GM19324 (cell line): ENCODE data around the gene ACTR3C.

ENCODE experiments used
- ATAC-seq: cut with Tn5 transposase; IDR thresholded peaks from one replicate; pipeline ENCODE4 v1.9.1; 2021; ENCODE audit warnings: mild to moderate bottlenecking, moderate library complexity; ENCODE audit not compliant: unreplicated experiment, low FRiP score

ACTR3C gene

DNA sequence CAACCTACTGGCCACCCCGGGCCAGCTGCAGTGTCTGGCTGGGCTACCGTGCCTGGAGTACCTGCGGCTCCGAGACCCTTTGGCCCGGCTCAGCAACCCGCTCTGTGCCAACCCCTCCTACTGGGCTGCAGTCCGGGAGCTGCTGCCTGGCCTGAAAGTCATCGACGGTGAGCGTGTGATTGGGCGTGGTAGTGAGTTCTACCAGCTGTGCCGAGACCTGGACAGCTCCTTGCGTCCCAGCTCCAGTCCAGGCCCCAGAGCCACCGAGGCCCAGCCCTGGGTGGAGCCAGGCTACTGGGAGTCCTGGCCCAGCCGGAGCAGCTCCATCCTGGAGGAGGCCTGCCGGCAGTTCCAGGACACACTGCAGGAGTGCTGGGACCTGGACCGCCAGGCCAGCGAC lies 13.8 kb upstream of the ACTR3C start:
- no peak for ATAC-seq

DNA sequence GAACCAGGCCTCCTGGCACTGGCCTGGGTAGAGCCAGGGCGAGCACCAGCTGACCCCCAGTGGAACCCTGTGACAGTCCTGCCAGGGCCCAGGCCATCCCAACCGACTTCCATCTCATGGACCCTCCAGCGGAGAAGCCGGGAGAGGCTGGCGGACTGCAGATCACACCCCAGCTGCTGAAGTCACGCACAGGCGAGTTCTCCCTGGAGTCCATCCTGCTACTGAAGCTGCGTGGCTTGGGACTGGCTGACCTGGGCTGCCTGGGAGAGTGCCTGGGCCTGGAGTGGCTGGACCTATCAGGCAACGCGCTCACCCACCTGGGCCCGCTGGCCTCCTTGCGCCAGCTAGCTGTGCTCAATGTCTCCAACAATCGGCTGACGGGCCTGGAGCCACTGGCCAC lies 13.4 kb upstream of the ACTR3C start:
- ATAC-seq = no peak

DNA sequence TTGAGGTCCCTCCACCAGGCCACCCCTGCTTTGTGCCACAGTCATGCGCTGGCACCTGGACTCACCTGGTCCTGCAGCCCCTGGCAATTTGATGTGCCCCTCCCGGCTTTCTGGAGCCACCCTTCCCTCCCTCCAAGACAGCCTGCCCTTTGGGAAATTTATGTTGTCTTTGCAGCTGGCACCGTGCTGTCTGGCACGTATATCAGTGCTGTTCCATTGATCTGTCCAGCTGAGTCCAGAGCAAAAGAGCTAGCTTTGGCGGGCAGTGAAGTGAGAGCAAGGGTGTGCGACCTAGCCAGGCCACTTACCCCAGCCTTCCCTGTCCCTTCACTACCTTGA lies 12.4 kb upstream of the ACTR3C start:
- no peak for ATAC-seq

DNA sequence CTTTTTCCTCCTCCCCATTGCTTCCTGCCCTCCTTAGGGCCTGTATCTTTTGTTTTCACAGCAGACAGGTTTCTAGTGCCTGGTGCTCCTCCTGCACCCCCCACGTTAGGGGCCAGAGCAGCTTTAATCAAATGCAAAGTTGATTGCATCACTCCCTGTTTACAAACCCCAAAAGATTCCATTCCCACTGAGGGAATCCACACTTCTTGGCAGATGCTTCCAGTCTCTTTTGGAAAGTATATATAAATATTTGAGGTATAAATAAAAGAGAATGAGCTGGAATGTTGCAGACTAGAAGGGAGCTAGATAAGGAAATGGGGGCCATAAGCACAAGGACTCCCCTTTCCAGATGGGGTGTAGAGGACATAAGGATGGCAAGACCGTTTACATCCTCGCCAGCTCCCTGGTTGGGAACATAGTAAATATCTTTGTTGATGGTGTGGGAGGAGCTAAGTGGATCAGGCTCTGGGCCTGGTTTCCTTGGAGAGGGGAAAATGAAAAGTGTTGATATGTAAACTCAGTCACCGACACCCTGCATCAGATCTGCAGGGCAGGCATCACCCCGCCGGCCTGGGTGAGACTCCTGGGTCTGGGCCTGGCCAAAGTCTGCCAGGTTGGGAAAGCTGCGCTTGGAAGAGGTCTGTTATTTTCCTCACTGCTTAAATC lies 11.9 kb upstream of the ACTR3C start:
- no peak for ATAC-seq

DNA sequence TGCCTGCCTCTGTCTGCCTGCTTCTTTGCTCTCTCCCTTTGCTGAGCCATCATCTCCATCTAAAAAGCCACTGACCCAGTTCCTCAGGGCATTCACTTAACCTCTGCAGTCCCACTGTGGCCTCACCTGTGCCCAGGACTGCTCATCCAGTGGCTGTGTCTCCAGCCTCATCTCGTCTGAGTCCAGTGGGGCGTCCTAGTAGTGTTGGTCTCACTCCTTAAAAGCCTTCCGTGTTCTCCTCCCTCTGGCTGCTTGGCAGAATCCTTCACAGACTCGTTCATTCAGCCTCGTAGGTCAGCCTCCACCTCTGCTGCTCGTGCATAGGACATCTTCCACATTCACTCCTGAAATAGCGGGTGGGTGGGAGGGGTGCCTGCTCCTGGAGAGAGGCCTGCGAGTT lies 10.8 kb upstream of the ACTR3C start:
- ATAC-seq = no peak

DNA sequence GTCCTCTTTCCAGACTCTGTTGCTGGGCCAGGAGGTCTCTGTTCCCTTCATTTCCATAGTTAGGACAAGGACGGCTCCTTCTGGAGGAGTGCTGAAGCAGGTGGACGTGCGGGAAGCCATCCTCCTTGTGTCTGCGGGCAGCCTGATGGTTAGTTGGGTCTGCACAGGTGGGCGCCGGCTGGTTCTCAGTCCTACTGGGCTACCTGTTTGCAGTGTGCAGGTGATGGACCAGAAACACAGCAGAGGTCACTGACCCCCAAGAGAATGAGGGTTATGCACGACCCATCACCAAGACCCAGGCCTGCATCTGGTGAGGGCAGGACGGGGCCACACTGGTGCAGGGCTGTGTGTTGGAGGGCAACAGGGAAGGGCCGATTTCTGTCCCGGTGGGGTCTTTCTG lies 10.3 kb upstream of the ACTR3C start:
- no peak for ATAC-seq

DNA sequence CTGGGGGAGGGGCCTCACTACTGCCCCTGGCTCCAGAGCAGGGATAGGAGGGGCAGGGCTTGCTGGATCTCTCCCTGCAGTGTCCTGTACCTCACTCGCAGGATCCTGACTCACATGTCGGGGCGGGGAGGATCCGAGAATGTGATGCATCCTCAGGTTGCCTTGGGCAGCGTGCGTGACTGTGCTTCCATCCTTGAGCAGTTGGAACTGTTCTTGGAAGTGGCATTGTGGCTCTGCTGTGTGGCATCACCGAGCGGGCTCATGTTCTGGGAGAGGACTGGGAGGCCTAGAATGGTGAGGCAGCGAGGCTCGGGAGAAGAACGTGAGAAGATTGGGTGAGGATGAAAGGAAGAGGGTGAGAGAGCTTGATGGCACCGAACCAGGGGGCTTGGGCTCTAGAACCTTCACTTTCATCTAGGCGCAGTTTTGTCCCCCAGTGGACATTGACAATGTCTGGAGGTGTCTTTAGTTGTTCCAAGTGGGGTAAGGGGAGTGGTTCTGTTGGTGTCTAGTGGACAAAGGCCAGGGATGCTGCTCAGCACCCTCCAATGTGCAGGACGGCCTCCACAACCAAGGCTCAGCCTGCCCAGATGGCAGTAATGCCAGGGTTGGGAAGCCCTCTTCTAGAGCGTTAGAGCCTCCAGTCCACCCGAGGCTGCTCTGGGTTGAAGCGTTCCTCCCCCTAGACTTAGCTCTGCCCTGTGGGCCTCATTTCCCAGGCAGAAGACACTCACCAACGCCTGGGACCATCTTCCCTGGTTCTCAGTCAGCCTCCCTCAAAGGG lies 9.7 kb upstream of the ACTR3C start:
- ATAC-seq = no peak

DNA sequence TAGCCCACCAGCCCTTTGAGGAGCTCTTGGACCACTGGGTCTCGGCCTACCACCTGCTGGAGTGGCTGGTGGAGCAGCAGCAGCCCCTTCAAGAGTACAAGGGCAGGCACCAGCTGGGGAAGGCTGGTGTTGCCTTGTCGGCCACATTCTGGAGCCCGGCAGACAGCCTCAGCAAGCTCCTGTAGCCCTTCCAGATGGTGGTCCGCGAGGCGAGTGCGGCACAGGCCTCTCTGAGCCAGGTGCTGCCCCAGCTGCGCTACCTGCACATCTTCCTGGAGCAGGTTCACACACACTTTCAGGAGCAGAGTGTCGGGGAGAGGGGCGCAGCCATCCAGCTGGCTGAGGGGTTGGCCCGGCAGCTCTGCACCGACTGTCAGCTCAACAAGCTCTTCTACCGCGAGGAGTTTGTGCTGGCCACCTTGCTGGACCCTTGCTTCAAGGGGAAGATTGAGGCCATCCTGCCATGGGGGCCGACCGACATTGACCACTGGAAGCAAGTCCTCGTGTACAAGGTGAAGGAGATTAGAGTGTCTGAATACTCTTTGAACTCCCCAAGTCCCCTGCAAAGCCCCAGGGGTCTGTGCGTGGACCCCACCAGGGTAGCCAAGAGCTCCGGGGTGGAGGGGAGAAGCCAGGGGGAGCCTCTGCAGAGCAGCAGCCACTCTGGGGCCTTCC lies 7.0 kb upstream of the ACTR3C start:
- ATAC-seq = no peak

DNA sequence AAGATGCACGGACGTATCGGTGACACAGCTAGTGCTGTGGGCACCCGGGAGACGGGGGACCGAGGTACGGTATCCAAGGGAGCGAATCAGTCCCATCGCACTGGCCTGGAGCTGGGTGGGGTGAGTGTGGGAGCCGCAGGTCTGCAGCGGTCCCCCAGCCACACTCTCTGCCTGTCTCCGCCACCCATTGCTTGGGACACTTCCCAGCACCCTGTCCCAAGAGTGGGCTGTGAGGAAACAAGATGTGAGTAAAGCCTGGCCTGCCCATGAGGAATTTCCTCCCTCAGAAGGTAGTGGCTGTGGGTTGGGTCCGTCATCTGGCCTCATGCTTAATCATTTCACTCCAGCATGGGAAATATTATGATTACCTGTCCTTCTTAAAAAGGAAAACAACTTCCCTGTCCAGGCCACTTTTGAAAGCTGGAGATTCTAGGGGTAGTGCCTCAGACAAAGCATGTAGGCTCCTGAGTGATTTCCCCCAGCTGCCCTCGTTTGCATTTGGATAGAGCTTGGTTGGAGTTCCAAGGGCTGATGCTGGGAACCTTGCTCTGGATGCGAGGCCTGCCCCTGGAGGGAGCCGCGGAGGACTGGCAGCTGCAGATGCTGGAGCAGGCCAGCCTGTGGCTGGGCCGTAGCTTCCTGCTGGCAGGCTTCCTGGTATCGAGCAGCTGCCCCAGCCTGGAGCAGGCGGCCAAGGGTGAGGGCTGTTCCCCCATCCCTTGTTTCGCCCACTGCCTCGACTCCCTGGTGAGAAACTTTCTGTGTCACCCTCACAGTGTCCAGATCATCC lies 6.2 kb upstream of the ACTR3C start:
- no peak for ATAC-seq

DNA sequence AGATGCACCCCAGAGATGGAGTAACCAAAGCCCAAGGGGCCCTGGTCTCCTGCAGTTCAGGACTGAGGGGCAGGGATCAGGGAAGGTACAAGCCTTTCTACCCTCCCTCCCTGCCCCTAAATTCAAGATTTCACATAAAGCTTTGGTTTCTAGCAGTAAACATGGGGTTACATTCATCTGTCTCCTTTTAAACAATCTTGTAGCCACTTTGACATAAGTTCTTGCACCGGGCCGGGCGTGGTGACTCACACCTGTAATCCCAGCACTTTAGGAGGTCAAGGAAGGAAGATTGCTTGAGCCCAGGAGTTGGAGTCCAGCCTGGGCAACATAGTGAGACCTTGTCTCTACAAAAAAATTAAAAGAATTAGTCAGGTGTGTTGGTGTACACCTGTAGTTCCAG lies 4.0 kb upstream of the ACTR3C start:
- no peak for ATAC-seq

DNA sequence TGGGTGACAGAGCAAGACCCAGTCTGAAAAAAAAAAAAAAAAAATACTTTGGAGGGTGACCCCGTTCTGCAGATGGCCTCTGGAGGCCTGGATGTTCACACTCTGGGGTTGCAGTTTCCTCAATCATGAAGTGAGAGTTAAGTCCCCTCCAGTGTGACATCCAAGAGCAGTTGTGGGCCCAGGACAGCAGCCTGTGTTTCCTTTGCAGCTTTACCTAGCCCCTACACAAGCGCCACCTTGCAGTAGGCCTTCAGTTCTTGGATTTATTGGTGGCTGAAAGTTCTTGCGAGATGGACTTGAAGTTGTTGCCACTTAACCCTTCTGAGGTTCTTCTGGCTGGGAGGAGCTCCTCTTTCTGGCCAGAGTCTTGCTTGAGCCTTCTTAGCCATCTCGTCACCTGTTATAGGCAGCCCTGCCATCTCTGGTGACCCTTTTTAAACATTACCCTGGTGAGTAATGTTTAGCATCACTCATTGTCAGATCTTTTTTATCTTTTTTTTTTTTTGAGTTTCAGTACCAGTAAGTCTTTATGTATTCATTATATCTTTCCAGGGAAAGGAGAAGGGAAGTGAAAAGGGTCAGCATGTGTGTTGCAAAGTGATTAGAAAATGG lies 3.4 kb upstream of the ACTR3C start:
- ATAC-seq = no peak

DNA sequence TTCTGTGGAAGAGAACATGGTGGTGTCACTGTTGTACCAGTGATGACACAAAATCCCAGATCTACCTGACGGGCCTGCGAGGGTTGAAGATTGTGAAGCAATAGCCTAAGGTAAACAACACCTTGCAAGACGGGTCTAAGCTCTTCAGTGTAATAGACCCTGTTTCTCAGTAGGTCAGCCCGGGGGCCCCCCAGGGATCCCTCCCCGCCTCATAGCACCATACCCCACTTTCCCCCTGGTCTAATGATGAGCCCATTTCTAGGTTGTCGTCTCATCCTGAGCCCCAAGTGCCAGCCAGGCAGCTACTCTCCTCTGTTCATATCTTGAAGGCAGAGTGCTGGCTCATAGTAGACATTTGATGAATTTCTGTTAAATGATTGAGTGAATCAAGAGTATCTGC lies 2.6 kb upstream of the ACTR3C start:
- no peak for ATAC-seq

DNA sequence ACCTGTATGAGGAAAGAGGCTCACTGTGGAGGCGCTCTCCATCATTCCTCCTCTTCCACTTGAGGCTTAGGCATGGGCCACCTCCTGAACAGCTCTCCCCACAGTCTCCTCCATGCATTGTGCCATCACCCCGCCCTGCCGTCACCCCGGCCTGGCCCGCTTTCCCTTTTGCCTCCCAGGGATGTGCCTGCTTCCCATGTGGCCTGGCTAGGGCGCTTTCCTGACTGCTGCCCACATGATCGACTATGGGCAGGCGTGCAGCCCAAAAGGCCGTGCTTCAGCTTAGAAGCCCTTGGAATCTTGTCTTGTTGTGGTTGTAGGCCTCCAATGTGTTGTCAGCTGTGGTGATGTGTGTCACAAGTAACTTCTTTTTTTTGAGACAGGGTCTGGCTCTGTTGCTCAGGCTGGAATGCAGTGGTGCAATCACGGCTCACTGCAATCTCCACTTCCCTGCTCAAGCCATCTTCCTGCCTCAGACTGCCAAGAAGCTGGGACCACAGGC lies 1.8 kb upstream of the ACTR3C start:
- ATAC-seq = no peak

DNA sequence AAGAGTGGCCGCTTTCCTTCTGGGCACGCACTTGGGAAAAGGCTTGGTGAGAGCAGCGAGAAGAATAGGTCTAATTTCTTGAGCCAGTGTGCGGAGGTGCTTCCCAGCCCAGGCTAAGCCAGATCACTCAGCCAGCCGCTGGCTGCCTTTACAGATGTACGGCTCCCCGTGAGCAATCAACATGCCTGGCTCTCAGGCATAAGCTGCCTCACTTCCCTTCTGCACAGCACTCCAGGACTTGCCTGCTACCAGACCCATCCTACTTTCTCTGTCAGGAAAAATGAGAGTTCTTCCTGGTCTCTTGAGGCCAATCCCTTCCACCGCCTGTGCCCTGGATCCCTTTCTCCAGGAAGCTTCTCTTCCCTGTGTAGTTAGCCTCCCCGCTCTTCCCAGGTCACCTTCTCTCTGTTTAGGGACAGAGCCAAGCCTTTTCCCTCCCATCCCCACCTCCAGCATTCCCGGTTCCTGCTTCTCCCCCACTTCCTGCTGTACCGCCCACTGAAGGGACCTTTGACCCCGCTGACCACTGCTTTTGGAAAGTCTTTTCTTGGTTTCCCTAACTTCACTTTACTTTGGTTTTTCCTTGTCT lies 1.1 kb upstream of the ACTR3C start:
- ATAC-seq = no peak

DNA sequence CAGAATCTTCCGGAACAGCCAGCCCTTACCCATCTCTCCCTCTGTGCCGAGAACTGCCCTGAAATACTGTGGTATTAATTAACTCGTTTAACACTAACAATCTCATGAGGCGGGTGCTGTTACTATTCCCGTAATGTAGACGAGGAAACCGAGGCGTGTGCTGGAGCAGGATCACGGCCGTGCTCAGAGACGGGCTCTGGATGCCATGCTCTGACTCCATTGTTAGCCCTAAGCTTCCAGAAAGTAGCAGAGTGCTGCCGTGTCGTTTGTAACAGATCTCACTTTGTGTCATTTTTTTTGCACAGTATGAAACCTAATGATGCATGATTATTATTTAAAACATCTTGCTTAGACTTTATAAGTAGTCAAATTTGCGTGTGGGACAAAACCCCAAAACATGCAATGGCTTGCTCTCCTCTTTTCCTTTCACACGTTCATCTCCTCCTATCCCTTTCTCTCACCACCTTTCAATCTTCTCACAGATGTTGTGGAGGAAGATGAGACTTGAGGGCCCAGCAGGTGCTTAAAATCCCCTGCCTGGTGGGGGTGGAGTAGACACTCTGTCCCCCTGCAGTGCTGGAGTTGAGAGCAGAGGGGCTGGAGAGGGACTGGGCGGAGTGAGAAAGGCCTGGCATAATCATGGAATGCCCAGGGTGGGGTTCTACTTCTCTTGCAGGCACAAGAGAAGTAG lies 482 bp upstream of the ACTR3C start:
- peak; percentile 20 for ATAC-seq

DNA sequence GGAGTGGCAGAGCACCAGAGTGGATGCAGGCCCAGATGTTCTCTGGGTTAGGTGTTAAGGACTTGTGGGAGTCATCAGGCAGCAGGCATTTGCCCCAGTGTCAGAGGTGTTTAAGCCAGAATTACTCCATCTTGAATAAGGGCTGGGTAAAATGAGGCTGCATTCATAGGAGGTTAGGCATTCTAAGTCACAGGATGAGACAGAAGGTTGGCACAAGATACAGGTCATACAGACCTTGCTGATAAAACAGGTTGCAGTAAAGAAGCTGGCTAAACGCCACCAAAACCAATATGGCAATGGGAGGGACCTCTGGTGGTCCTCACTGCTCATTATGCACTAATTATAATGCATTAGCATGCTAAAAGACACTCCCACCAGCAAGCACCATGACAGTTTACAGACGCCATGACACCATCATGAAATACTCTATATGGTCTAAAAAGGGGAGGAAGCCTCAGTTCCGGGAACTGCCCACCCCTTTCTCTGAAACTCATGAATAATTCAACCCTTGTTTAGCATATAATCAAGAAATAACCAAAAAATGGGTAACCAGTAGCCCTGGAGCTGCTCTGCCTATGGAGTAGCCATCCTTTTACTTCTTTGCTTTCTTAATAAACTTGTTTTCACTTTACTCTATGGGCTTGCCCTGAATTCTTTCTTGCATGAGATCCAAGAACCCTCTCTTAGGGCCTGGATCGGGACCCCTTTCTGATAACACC lies 1.1 kb downstream of the ACTR3C start:
- ATAC-seq = no peak

DNA sequence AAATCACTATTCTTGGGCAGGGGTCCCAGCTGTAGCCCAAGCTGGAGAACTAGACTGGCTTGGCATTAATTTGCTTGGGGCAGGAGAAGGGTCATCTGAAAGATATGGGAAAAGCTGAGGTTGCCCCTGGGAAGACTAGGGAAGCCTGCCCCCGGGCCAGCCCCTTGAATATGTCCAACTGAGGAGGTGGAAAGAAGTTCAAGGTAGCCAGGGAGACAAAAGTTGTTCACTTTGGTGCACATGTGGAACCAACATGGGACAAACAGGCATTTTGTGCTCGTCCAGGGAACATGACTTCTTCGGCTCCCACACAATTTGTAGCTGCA lies 1.6 kb downstream of the ACTR3C start:
- no peak for ATAC-seq

DNA sequence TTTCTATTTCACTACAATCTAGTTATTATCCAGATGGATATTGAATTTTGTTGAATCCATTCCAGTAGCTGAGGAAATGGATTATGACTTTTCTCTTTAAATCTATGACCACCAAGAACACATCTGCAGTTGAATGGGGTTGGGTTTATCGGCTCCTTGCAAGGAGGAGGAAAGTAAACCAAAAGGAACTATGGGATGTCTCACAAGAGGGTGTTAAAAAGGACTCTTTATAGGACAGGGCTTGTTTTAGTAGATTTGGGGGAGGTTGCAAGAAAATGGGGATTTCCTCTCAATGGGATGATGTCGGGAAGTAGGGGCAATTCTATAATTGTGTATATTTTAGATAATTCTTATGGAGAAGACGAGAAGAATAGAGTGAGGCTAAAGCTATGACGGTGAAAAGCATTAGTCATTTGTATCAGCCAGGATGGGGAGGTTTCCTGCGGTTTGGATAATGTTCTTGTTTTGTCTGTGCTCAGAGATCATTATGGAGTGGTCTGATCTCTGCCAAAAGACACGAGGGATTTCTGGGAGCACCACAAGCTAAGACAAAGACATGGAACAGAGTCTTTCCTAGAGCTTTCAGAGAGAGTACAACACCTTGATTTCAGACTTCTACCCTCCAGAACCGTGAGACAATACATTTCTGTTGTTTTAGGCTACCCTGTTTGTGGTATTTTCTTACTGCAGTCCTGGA lies 5.4 kb downstream of the ACTR3C start:
- no peak for ATAC-seq
